Smooth muscle cell (in vitro differentiated cells): ENCODE measurements around the gene ELP2. TPM values are rescaled to one million over a fixed set of nuclear protein-coding genes. Genes with fewer than 3 reads are reported as not detected.

Experiments
- DNase-seq: peaks from one replicate; lab custom pipeline; 2025; ENCODE audit not compliant: unreplicated experiment; lab: John Stamatoyannopoulos, UW
- H2AFZ ChIP-seq: fragments of 200-600 bp; sonication (generic); 2 replicates; pipeline ENCODE4 v1.6.0; 2016; ENCODE audit warnings: antibody characterized with exemption, low read depth, mild to moderate bottlenecking
- H3F3A ChIP-seq: fragments of 200-600 bp; sonication (generic); 2 replicates; pipeline ENCODE4 v1.6.0; 2017; ENCODE audit warnings: antibody characterized with exemption, low read depth
- H3K27ac ChIP-seq: fragments of 200-600 bp; sonication (generic); 2 replicates; pipeline ENCODE4 v1.5.1; 2016; ENCODE audit warnings: low read depth, mild to moderate bottlenecking
- H3K27me3 ChIP-seq: fragments of 200-600 bp; sonication (generic); 2 replicates; pipeline ENCODE4 v1.6.1; 2016; ENCODE audit warnings: low read depth, mild to moderate bottlenecking
- H3K36me3 ChIP-seq: fragments of 200-600 bp; sonication (generic); 2 replicates; pipeline ENCODE4 v1.5.1; 2016; ENCODE audit warnings: low read depth
- H3K4me1 ChIP-seq: fragments of 200-600 bp; sonication (generic); 2 replicates; pipeline ENCODE4 v1.5.1; 2016; ENCODE audit warnings: low read depth
- H3K4me2 ChIP-seq: fragments of 200-600 bp; sonication (generic); 2 replicates; pipeline ENCODE4 v1.6.0; 2016; ENCODE audit warnings: mild to moderate bottlenecking
- H3K4me3 ChIP-seq: fragments of 200-600 bp; sonication (generic); 2 replicates; pipeline ENCODE4 v1.5.1; 2016; ENCODE audit warnings: mild to moderate bottlenecking
- H3K79me2 ChIP-seq: fragments of 200-600 bp; sonication (generic); 2 replicates; pipeline ENCODE4 v1.6.0; 2016; ENCODE audit warnings: low read depth, mild to moderate bottlenecking
- H3K9ac ChIP-seq: fragments of 200-600 bp; sonication (generic); 2 replicates; pipeline ENCODE4 v1.6.0; 2016; ENCODE audit warnings: low read depth
- H3K9me3 ChIP-seq: fragments of 200-600 bp; sonication (generic); replicated peaks from 2 replicates; pipeline ENCODE4 v1.5.1; 2016; ENCODE audit warnings: low read depth
- H4K20me1 ChIP-seq: fragments of 200-600 bp; sonication (generic); 2 replicates; pipeline ENCODE4 v1.6.0; 2016; ENCODE audit warnings: low read depth
- CTCF ChIP-seq: fragments of 200-600 bp; sonication (generic); IDR thresholded peaks from 2 replicates; pipeline ENCODE4 v1.5.1; 2017; ENCODE audit warnings: borderline replicate concordance, mild to moderate bottlenecking, antibody characterized with exemption; ENCODE audit not compliant: insufficient read depth, poor library complexity, severe bottlenecking
- WGBS: methylation state at CpG from one replicate; pipeline ENCODE4 v1.1.7; 2016; ENCODE audit warnings: low lambda C conversion rate; 5-methylcytosine and 5-hydroxymethylcytosine counted together
- polyA plus RNA-seq: library from polyadenylated mRNA; unstranded; fragments of >200 nt; fragmentation: Nextera tagmentation; extraction: Ambion mirVana; gene quantifications from 2 replicates; pipeline ENCODE4 v1.2.1, GENCODE V29; 2016
- total RNA-seq: library from RNA; depleted of rRNA; stranded (reverse); fragments of >200 nt; gene quantifications from 2 replicates; pipeline ENCODE4 v1.2.3, GENCODE V29; 2014

Gene ELP2
- total and polyA plus RNA-seq, 2 experiments from 2014 or later, result 69.3 to 90.1 TPM

GRCh38 chr18:36214811-36215210 lies 85.1 kb downstream of the ELP2 start:
- H3K4me1 ChIP-seq, result no peaks in the 10 kb centered on the region
- H4K20me1 ChIP-seq, result no peaks in the 10 kb centered on the region
- H2AFZ ChIP-seq, result no peak overlapping the region
- no peak for TF ChIP-seq CTCF
- no peaks in the 10 kb centered on the region for H3K36me3 ChIP-seq
- H3K27ac ChIP-seq, result no peak overlapping the region
- H3K79me2 ChIP-seq, result no peaks in the 10 kb centered on the region
- no peaks in the 10 kb centered on the region for H3K27me3 ChIP-seq
- H3K4me3 ChIP-seq, result no peak overlapping the region
- no peak for DNase-seq
- H3K9ac ChIP-seq, result no peak overlapping the region
- no peaks in the 10 kb centered on the region for H3K9me3 ChIP-seq
- no peak overlapping the region for H3K4me2 ChIP-seq
- H3F3A ChIP-seq, result no peaks in the 10 kb centered on the region
- 96% methylated on average over 8 of the region's 8 CpGs for WGBS

GRCh38 chr18:36215577-36215976 lies 85.9 kb downstream of the ELP2 start:
- H2AFZ ChIP-seq, result no peak overlapping the region
- H3K36me3 ChIP-seq, result no peaks in the 10 kb centered on the region
- 87% methylated on average over 9 of the region's 9 CpGs for whole genome bisulfite sequencing
- no peak for DNase-seq
- H3K27me3 ChIP-seq, result no peaks in the 10 kb centered on the region
- H3K9ac ChIP-seq, result no peak overlapping the region
- no peaks in the 10 kb centered on the region for H3K79me2 ChIP-seq
- no peak overlapping the region for H3K4me2 ChIP-seq
- no peaks in the 10 kb centered on the region for H4K20me1 ChIP-seq
- no peak overlapping the region for H3K27ac ChIP-seq
- no peaks in the 10 kb centered on the region for H3K9me3 ChIP-seq
- H3K4me3 ChIP-seq, result no peak overlapping the region
- H3K4me1 ChIP-seq, result no peaks in the 10 kb centered on the region
- no peaks in the 10 kb centered on the region for H3F3A ChIP-seq
- no peak for TF ChIP-seq CTCF

- Histone ChIP-seq H3K27ac (no peak overlapping the region), H4K20me1 (no peaks in the 10 kb centered on the region), H3K4me1 (no peaks in the 10 kb centered on the region), H3K79me2 (no peaks in the 10 kb centered on the region), H3K4me3 (no peak overlapping the region), H3K4me2 (no peak overlapping the region), H3K9ac (no peak overlapping the region), H3K9me3 (no peaks in the 10 kb centered on the region), H3F3A (no peaks in the 10 kb centered on the region), H2AFZ (no peak overlapping the region), H3K36me3 (no peaks in the 10 kb centered on the region), H3K27me3 (no peaks in the 10 kb centered on the region)
- TF ChIP-seq CTCF, result no peak
- DNase-seq, result no peak
- WGBS, result 98% methylated on average over 3 of the region's 3 CpGs
These were observed 87.6 kb downstream of the ELP2 start for GRCh38 chr18:36217348-36217747.

GRCh38 chr18:36229188-36229587 lies 99.5 kb downstream of the ELP2 start:
- Histone ChIP-seq H3K4me1 (no peaks in the 10 kb centered on the region), H3K27me3 (no peaks in the 10 kb centered on the region), H3K36me3 (peaks cover 25% of the 10 kb centered on the region), H3K9ac (no peak overlapping the region), H3F3A (no peaks in the 10 kb centered on the region), H4K20me1 (no peaks in the 10 kb centered on the region), H3K4me3 (no peak overlapping the region), H3K79me2 (no peaks in the 10 kb centered on the region), H3K9me3 (peaks cover 10% of the 10 kb centered on the region), H2AFZ (no peak overlapping the region), H3K4me2 (no peak overlapping the region), H3K27ac (no peak overlapping the region)
- no peak for TF ChIP-seq CTCF
- no peak for DNase-seq
- 92% methylated on average over 1 of the region's 1 CpG for WGBS

Other genes with a start within 250 kb of the ELP2 start
- gene RPRD1A, start 62.3 kb upstream of the ELP2 start, total RNA-seq, result 50.0 and 62.2 TPM in 2 replicates
- 13.1 and 17.1 TPM in 2 replicates for gene RPRD1A, start 62.3 kb upstream of the ELP2 start, polyA plus RNA-seq
- 117 and 122 TPM in 2 replicates for gene SLC39A6, start 559 bp upstream of the ELP2 start, total RNA-seq
- 54.7 and 58.2 TPM in 2 replicates for gene SLC39A6, start 559 bp upstream of the ELP2 start, polyA plus RNA-seq
- 1.7 and 3.5 TPM in 2 replicates for gene MOCOS, start 57.6 kb downstream of the ELP2 start, total RNA-seq
- 1.2 and 1.6 TPM in 2 replicates for gene MOCOS, start 57.6 kb downstream of the ELP2 start, polyA plus RNA-seq
- 19.4 and 21.8 TPM in 2 replicates for gene FHOD3, start 167.8 kb downstream of the ELP2 start, total RNA-seq
- gene FHOD3, start 167.8 kb downstream of the ELP2 start, polyA plus RNA-seq, result 6.3 and 8.6 TPM in 2 replicates